ENCODE measurements around the gene PTPRH. TPM values are rescaled to one million over a fixed set of nuclear protein-coding genes. Genes with fewer than 3 reads are reported as not detected.

Gene PTPRH
- total and polyA plus RNA-seq, 9 of the 15 experiments (the other 6 are each of a cell fraction or from before 2014, with no cell fraction given), result 0.87 to 34.3 (median 22.7) TPM

DNA sequence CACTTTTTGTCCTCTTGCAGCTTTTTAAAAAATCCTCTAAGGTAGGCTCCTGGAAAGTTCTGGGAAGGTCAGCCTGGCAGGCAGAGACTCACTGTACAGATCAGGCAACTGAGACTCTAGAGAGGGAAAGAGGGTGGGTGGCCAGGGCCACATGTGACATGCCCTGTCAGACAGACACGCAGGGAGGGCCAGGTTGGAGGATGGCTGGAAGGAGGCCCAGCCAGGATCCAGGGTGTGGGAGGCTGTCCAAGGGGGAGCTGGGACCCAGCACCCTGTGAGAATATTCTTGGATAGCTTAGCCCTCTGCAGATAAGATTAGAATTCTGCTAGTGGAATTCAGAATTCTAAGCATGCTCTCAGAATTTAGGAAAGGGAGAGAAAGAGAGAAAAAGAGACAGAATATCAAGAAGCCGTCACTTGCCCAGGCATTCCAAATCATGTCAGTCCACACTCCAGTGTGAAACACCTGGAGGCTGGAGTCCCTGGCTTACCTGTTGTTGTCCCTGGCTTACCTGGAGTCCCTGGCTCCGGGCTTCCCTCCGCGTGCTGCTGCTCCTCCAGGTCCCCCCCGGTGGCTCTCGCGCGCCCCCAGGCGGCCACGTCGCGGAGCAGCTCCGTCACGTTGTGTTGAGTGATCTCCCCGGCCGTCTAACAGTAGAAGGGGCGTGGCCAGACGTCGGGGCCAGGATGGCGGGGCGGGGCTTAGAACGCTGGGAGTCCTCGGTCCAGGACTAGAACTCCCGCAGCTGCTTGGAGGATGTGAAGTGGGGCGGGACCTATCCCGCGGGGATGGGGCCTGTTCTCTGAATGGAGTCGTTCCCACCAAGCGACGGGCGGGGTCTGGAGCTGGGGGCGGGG is 48.9 kb downstream of the PTPRH start (continued):
- TF ChIP-seq, protein P1, sequence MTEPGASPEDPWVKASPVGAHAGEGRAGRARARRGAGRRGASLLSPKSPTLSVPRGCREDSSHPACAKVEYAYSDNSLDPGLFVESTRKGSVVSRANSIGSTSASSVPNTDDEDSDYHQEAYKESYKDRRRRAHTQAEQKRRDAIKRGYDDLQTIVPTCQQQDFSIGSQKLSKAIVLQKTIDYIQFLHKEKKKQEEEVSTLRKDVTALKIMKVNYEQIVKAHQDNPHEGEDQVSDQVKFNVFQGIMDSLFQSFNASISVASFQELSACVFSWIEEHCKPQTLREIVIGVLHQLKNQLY (CRISPR knock-in tag; conservative IDR thresholded peaks at IDR 0.05), result peak in 1 of 2 experiments; percentile 61; a peak in 1 of 4 replicates
- TF ChIP-seq, protein P2, sequence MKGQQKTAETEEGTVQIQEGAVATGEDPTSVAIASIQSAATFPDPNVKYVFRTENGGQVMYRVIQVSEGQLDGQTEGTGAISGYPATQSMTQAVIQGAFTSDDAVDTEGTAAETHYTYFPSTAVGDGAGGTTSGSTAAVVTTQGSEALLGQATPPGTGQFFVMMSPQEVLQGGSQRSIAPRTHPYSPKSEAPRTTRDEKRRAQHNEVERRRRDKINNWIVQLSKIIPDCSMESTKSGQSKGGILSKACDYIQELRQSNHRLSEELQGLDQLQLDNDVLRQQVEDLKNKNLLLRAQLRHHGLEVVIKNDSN (CRISPR knock-in tag; IDR thresholded peaks at IDR 0.05), result peak; percentile 60
- TF ChIP-seq BRCA1 (IDR thresholded peaks at IDR 0.05) (no peak), BRCA1 (CRISPR knock-in tag; IDR thresholded peaks at IDR 0.05) (no peak), CBX3 (IDR thresholded peaks at IDR 0.05; ENCODE audit: borderline replicate concordance in 1 of 2, low read length in 2 of 2) (peak in 1 of 2 experiments; percentile 31; a peak in 1 of 3 replicates), ZNF407 (IDR thresholded peaks at IDR 0.05; ENCODE audit: low read depth) (no peak), ZNF76 (CRISPR knock-in tag; IDR thresholded peaks at IDR 0.05; ENCODE audit: borderline replicate concordance) (no peak), MAFG (tag; conservative IDR thresholded peaks at IDR 0.05) (no peak), CHD4 (IDR thresholded peaks at IDR 0.05; ENCODE audit: insufficient read depth, insufficient replicate concordance, low read depth, low read length, poor library complexity, severe bottlenecking) (no peak), SLC30A9 (CRISPR knock-in tag; IDR thresholded peaks at IDR 0.05) (no peak), KDM5B (IDR thresholded peaks at IDR 0.05; ENCODE audit: insufficient replicate concordance, low read depth, low read length) (no peak), RB1 (IDR thresholded peaks at IDR 0.05; ENCODE audit: low read depth) (peak; percentile 82; the same call in 1 of the 2 replicates)
- TF ChIP-seq, protein P3, sequence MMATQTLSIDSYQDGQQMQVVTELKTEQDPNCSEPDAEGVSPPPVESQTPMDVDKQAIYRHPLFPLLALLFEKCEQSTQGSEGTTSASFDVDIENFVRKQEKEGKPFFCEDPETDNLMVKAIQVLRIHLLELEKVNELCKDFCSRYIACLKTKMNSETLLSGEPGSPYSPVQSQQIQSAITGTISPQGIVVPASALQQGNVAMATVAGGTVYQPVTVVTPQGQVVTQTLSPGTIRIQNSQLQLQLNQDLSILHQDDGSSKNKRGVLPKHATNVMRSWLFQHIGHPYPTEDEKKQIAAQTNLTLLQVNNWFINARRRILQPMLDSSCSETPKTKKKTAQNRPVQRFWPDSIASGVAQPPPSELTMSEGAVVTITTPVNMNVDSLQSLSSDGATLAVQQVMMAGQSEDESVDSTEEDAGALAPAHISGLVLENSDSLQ (IDR thresholded peaks at IDR 0.05), result peak; percentile 79
- TF ChIP-seq, protein P4, sequence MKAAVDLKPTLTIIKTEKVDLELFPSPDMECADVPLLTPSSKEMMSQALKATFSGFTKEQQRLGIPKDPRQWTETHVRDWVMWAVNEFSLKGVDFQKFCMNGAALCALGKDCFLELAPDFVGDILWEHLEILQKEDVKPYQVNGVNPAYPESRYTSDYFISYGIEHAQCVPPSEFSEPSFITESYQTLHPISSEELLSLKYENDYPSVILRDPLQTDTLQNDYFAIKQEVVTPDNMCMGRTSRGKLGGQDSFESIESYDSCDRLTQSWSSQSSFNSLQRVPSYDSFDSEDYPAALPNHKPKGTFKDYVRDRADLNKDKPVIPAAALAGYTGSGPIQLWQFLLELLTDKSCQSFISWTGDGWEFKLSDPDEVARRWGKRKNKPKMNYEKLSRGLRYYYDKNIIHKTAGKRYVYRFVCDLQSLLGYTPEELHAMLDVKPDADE (conservative IDR thresholded peaks at IDR 0.05; ENCODE audit: control insufficient read depth, low read depth, low read length), result no peak; the same call in 1 of the 2 replicates

Data from K562 (cell line).